COLO668 (cell line): ENCODE data around the gene LIMCH1.
"Not testable (repeated sequence)": the region's sequence is repeated elsewhere in the genome, so short reads cannot be mapped to it uniquely, and the experiment has no call there.

ENCODE experiments used
- DNase-seq: peaks from one replicate; lab custom pipeline; 2025; ENCODE audit not compliant: unreplicated experiment; lab: John Stamatoyannopoulos, UW

LIMCH1 gene, protein sequence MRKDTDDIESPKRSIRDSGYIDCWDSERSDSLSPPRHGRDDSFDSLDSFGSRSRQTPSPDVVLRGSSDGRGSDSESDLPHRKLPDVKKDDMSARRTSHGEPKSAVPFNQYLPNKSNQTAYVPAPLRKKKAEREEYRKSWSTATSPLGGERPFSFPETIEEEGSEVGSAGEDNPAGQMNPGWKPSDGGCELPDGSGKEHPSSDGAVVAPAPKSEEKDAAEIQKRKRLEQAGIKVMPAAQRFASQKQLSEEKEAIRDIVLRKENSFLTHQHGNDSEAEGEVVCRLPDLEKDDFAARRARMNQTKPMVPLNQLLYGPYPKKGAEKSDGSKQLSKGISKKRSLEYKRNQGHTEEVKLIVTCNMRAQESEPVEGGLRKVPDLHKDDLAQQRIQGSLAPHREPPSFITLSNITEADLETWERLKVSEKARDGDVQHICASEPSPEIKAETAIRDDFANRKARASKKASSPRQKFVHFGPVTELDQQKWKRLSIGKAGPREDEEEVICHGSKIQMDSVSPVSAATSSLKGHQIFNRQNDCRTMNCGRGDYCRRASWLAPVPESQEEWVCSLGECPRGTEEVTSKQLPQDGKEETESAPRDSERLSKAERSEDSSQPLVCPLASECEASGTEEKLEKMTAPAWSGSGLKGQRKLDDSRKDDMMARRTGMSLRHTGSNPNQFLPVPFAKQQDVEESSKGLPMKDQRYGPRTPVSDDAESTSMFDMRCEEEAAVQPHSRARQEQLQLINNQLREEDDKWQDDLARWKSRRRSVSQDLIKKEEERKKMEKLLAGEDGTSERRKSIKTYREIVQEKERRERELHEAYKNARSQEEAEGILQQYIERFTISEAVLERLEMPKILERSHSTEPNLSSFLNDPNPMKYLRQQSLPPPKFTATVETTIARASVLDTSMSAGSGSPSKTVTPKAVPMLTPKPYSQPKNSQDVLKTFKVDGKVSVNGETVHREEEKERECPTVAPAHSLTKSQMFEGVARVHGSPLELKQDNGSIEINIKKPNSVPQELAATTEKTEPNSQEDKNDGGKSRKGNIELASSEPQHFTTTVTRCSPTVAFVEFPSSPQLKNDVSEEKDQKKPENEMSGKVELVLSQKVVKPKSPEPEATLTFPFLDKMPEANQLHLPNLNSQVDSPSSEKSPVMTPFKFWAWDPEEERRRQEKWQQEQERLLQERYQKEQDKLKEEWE (N-terminal part only)

DNA sequence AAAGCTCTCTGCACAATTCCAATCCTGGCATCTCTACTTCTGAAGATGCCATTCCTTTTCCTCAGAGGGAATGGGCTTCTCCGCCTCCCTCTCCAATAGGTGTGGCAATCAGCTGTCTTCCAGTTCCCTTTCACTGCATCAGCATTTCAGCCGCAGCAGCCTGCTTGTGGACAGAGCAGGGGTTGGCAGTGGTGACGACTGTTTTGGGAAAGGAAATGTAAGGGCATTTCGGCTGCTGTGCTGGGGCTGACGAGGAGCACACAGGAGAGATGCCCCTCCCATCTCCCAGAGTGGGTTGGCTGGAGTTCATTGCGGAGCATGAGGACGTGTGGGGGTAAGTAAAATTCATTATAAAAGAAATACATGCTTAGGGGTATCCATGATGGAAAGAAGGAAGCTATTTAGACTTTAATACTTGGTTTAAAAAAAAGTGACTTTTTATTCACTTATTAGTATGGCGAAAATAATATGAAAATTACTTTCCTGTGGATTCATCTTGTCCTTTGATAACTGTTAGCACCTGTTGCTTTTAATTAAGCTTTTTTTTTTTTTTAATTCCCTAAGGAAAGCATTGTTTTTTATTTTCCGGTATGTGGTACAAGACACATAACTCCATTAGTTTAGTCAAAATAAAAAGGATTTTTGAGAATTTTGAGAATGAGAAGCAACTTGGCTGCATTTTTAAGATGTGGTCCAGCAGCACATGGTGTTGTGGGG is at the start of gene LIMCH1:
Gene LIMCH1 (plus strand): TSS at position 141 of the 717 bp plus-strand sequence. CDS start 67,839 bp downstream, outside the sequence.
- no peak for DNase-seq

DNA sequence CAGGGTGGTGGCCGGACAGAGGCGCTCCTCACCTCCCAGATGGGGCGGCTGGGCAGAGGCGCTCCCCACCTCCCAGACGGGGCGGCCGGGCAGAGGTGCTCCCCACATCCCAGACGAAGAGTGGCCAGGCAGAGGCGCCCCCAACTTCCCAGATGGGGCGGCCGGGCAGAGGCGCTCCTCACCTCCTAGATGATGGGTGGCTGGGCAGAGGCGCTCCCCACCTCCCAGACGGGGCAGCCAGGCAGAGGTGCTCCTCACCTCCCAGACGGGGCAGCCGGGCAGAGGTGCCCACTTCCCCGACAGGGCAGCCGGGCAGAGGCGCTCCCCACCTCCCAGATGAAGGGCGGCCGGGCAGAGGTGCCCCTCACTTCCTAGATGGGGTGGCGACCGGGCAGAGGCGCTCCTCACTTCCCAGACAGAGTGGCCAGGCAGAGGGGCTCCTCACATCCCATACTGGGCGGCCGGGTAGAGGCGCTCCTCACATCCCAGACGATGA is 46.8 kb upstream of the LIMCH1 start:
- not testable (repeated sequence) for DNase-seq

- DNase-seq: no peak
Observed at GRCh38 chr4:41496977-41497376, 41.0 kb upstream of the LIMCH1 start.

DNA sequence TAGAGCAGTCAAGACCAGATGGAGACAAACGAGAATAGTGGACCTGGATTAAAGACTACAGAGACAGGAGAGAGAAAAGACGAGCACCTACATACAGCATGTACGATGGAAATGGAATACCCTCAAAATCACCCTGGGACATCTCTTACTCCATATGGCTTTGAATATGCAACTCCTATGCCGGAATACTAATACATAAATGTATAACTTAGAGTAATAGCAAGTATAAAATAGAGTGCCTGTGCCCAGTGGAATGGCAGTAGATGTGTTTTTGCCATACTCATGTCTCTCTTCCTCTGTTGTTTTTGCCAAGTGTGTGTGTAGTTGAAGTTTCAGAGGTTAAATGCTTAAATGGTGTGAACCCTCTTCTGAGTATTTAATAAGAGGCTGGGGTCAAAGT is 39.8 kb upstream of the LIMCH1 start:
- no peak for DNase-seq

DNA sequence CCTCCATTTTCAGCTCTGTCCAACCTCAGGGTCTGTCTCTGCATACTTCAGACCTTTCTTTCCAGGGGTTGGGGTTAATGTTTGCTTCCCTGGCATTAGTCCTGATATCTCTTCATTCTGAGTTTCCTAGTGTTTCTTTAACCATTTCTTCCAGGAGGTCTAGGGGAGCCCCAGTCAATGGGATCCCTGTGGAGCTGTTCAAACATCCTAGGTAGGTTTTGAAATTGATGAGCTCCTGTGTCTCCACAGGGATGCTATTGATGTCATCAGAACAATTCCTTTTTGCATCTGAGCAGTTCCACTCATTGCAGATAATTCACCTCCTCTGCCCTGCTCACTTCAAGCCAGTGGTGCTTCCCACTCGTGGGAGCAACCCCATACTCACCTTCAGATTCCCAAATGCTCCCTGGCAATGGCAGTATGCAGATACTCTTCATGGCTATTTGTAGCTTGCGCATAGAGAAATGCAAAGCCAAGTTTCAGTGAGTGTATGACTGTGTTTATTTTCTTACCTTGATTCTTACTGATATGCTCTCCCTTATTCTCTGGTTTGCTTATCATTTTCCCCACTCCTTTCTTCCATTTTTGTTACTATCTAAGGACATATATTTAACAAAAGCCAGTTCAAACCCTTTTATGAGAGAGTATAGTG is 33.7 kb upstream of the LIMCH1 start:
- no peak for DNase-seq

DNA sequence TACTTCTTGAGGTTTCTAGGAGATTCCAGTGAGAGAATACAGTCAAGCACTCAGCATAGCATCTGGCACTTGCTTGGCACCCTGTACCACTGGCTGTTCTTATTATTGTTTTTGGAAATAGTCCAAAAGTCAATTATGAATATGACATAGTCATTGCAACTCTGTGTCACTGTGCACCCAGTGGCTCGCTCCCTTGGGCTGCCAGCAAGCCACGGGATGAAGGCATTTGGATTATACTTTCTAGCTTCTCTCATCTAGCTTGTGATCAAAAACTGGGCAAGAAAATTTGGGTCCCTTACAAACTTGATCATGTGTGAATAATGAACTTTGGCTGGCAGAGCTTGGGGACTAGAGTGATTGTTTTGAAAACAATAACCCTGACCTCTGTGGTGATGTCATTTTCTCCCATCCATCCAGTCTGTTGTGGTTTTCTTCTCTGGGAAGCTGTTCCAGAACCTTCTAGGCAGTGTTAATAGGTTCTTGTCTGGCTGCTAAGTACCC is 32.7 kb upstream of the LIMCH1 start:
- peak; percentile 13 for DNase-seq

- DNase-seq: no peak
Observed at GRCh38 chr4:41506130-41506529, 31.8 kb upstream of the LIMCH1 start.

DNA sequence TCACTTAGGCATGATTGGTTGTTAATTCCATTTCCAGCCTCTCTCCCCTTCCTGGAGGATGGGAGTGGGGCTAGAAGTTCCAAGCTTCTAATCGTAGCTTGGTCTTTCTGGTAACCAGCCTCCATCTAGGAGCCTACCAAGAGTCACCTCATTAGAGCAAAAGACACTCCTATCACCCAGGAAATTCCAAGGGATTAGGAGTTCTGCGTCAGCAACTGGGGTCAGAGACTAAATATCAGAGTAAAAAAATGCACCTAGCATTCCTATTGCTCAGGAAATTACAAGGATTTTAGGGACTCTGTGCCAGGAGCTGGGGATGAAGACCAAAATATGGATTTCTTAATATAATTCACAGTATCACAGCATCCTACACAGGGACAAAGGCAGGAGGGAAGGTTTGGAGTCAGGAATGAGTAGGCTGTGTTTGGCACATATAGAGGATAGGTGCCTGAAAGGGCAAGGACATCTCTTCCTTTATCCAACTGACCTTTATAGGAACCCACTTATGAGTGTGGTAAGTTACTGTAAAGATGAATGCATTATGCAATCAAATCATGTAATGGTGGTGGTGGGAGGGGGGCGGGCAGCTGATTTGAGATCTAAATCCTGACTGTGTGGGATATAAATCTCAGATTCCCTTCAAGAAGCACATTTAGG is 30.5 kb upstream of the LIMCH1 start:
- DNase-seq: no peak

- DNase-seq: no peak
Observed at GRCh38 chr4:41509451-41509866, 28.5 kb upstream of the LIMCH1 start.

- no peak for DNase-seq
Observed at GRCh38 chr4:41510179-41510578, 27.8 kb upstream of the LIMCH1 start.

DNA sequence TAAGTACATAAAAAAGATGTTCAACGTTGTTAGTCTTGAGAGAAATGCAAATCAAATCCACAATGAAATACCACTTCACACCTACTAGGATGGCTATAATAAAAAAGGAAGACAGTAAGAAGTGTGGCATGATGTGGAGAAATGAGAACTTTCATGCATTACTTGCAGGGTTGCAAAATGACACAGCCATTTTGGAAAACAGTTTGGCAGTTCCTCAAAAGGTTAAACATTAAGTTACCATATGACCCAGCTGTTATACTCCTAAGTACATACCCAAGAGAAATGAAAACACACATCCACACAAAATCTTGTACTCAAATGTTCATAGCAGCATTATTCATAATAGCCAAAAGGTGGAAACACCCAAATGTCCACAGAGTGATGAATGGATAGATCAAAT is 25.8 kb upstream of the LIMCH1 start:
- DNase-seq: no peak

GRCh38 chr4:41512596-41512995 is 25.4 kb upstream of the LIMCH1 start:
- no peak for DNase-seq

DNA sequence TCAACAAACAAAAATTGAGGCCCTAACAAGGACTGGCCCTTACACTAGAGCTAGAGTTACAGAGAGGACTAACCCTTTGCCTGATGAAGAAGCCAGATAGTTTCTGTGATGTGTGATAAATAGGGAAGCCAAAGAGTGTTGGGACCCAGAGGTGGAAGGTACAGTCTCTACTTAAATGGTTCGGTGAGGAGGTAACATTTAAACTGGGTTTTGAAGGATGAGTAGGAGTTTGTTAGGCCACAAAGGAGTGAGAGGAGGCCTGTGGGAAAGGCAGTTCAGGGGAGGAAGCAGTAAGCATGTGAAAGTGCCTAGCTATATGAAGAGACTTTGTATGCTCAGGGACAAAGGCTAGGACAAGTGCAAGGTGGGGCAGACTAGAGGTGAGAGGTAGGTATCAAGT is 23.8 kb upstream of the LIMCH1 start:
- no peak for DNase-seq

GRCh38 chr4:41514766-41515481 is 23.0 kb upstream of the LIMCH1 start:
- no peak for DNase-seq

DNA sequence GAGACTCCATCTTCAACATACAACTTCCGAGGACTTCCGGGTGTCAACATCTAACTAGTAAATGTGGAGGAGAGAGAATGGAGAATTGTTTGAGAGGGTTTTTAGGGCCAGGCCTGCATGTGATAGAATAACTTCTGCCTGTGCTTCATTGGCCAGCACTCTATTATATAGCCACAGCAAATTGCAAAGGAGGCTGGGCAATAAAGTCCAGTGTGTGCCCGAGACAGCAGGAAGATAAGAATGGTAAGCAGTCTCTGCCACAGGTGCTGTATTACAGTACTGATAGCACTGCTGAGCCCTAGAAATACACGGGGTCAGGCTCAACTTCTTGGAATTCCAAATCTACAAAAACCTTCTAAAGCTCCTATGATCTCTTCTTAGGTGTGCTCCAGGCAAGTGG is 20.8 kb upstream of the LIMCH1 start:
- no peak for DNase-seq

- DNase-seq: no peak
Observed at GRCh38 chr4:41517747-41518146, 20.2 kb upstream of the LIMCH1 start.

GRCh38 chr4:41524425-41524824 is 13.5 kb upstream of the LIMCH1 start:
- DNase-seq: no peak

GRCh38 chr4:41525129-41525528 is 12.8 kb upstream of the LIMCH1 start:
- no peak for DNase-seq

- DNase-seq: no peak
Observed at GRCh38 chr4:41526628-41527027, 11.3 kb upstream of the LIMCH1 start.
